Parathyroid adenoma (tissue), 2 donors: Measurements from ENCODE around the gene CEP68.

Source experiments
- H2AFZ ChIP-seq: fragments of 300-600 bp; sonication (generic); one replicate; pipeline ENCODE4 v1.7.0; 2017; ENCODE audit warnings: antibody characterized with exemption, mild to moderate bottlenecking
- H3K27ac ChIP-seq: fragments of 300-600 bp; sonication (generic); one replicate; pipeline ENCODE4 v1.7.0; 2017
- H3K27me3 ChIP-seq: fragments of 300-600 bp; sonication (generic); one replicate; pipeline ENCODE4 v1.7.0; 2017; ENCODE audit warnings: low read length; ENCODE audit not compliant: control insufficient read depth, insufficient read depth
- H3K36me3 ChIP-seq: fragments of 300-600 bp; sonication (generic); one replicate; pipeline ENCODE4 v1.7.0; 2017; ENCODE audit warnings: low read length; ENCODE audit not compliant: control insufficient read depth, insufficient read depth
- H3K4me1 ChIP-seq: fragments of 300-600 bp; sonication (generic); one replicate; pipeline ENCODE4 v1.7.0; 2017; ENCODE audit warnings: control low read depth
- H3K4me2 ChIP-seq: fragments of 300-600 bp; sonication (generic); one replicate; pipeline ENCODE4 v1.7.0; 2017; ENCODE audit warnings: low read length
- H3K4me3 ChIP-seq: fragments of 300-600 bp; sonication (generic); one replicate; pipeline ENCODE4 v1.7.0; 2017; ENCODE audit warnings: low read depth, low read length
- H3K79me2 ChIP-seq: fragments of 300-600 bp; sonication (generic); one replicate; pipeline ENCODE4 v1.7.0; 2017; ENCODE audit warnings: control low read depth
- H3K9ac ChIP-seq: fragments of 300-600 bp; sonication (generic); one replicate; pipeline ENCODE4 v1.7.0; 2017; ENCODE audit warnings: mild to moderate bottlenecking
- H3K9me3 ChIP-seq: fragments of 300-600 bp; sonication (generic); one replicate; pipeline ENCODE4 v1.7.0; 2017; ENCODE audit warnings: low read length; ENCODE audit not compliant: control insufficient read depth
- CTCF ChIP-seq: fragments of 300-600 bp; sonication (generic); IDR thresholded peaks from one replicate; pipeline ENCODE4 v1.7.0; 2017; ENCODE audit warnings: antibody characterized with exemption, mild to moderate bottlenecking
- donor health status: primary hyperparathyroidism.

Gene CEP68

GRCh38 chr2:65071499-65072180, 15.4 kb downstream of the CEP68 start:
- H3K4me2 ChIP-seq, result no peak overlapping the region
- H3K27ac ChIP-seq, result no peak overlapping the region
- no peaks in the 10 kb centered on the region for H3K27me3 ChIP-seq
- H3K9ac ChIP-seq, result no peak overlapping the region
- H3K79me2 ChIP-seq, result no peaks in the 10 kb centered on the region
- H3K4me1 ChIP-seq, result peaks cover 13% of the 10 kb centered on the region
- TF ChIP-seq CTCF, result no peak
- no peak overlapping the region for H3K4me3 ChIP-seq
- no peaks in the 10 kb centered on the region for H3K36me3 ChIP-seq
- no peaks in the 10 kb centered on the region for H3K9me3 ChIP-seq
- H2AFZ ChIP-seq, result no peak overlapping the region

GRCh38 chr2:65072181-65072970, 16.2 kb downstream of the CEP68 start:
- H3K4me1 ChIP-seq, result peaks cover 13% of the 10 kb centered on the region
- no peak overlapping the region for H3K4me3 ChIP-seq
- no peak overlapping the region for H3K9ac ChIP-seq
- no peak overlapping the region for H2AFZ ChIP-seq
- H3K9me3 ChIP-seq, result no peaks in the 10 kb centered on the region
- no peaks in the 10 kb centered on the region for H3K27me3 ChIP-seq
- no peak overlapping the region for H3K4me2 ChIP-seq
- H3K27ac ChIP-seq, result no peak overlapping the region
- no peak for TF ChIP-seq CTCF
- no peaks in the 10 kb centered on the region for H3K36me3 ChIP-seq
- no peaks in the 10 kb centered on the region for H3K79me2 ChIP-seq

- no peak overlapping the region for H2AFZ ChIP-seq
- H3K36me3 ChIP-seq, result no peaks in the 10 kb centered on the region
- no peak overlapping the region for H3K4me3 ChIP-seq
- no peak overlapping the region for H3K4me2 ChIP-seq
- H3K27me3 ChIP-seq, result no peaks in the 10 kb centered on the region
- no peak for TF ChIP-seq CTCF
- no peaks in the 10 kb centered on the region for H3K79me2 ChIP-seq
- no peak overlapping the region for H3K27ac ChIP-seq
- H3K9me3 ChIP-seq, result no peaks in the 10 kb centered on the region
- no peak overlapping the region for H3K9ac ChIP-seq
- H3K4me1 ChIP-seq, result peaks cover 13% of the 10 kb centered on the region
These were observed 17.8 kb downstream of the CEP68 start for GRCh38 chr2:65073879-65074565.

- no peaks in the 10 kb centered on the region for H3K79me2 ChIP-seq
- H3K27ac ChIP-seq, result no peak overlapping the region
- H3K27me3 ChIP-seq, result no peaks in the 10 kb centered on the region
- H3K9ac ChIP-seq, result no peak overlapping the region
- no peaks in the 10 kb centered on the region for H3K36me3 ChIP-seq
- TF ChIP-seq CTCF, result no peak
- H3K4me3 ChIP-seq, result no peak overlapping the region
- H3K4me1 ChIP-seq, result peaks cover 11% of the 10 kb centered on the region
- no peak overlapping the region for H3K4me2 ChIP-seq
- no peak overlapping the region for H2AFZ ChIP-seq
- H3K9me3 ChIP-seq, result no peaks in the 10 kb centered on the region
These were observed 19.0 kb downstream of the CEP68 start for GRCh38 chr2:65075176-65075575.
